IMR-90 (cell line): ENCODE data around the gene ACTN2.
A peak's percentile ranks its signal among the peaks of the same experiment; 100 is the strongest.

Experiments used
- BHLHE40 ChIP-seq: fragments of 150-350 bp; IDR thresholded peaks from 2 replicates; pipeline ENCODE4 v1.6.1; 2016; ENCODE audit warnings: mild to moderate bottlenecking, low read depth, low read length
- CEBPB ChIP-seq: IDR thresholded peaks from 2 replicates; pipeline ENCODE4 v1.6.1; 2012; ENCODE audit warnings: low read depth, low read length, improper control_type of control experiment
- POLR2A ChIP-seq: IDR thresholded peaks from 2 replicates; pipeline ENCODE4 v1.6.1; 2012; ENCODE audit warnings: mild to moderate bottlenecking, low read depth, low read length
- RFX5 ChIP-seq: IDR thresholded peaks from 2 replicates; pipeline ENCODE4 v1.8.0; 2012; ENCODE audit warnings: low read depth, mild to moderate bottlenecking, low read length, moderate library complexity
- TF ChIP-seq, protein P1 (sequence below): conservative IDR thresholded peaks from 2 replicates; pipeline ENCODE4 v1.5.1; 2012; ENCODE audit warnings: mild to moderate bottlenecking, low read depth, low read length, improper control_type of control experiment

DNA sequence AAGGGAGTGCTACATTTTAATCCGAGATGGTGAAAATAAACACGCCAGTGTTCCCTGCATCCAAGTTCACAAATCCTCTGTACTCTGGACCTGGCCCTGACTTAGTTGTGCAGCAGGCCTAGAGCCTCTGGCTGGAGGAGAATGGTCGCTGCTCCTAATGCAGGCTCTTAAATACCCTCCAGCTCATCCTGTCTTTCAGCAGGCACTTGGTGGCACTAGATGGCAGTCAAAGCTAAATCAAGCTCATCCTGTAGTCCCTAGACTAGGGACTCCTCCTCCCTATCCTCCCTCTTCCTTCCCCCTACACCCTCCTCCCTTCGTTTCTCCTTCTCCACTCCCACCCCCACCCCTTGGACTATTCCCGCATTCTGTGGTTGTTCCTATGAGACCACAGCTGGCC is 67.2 kb downstream of the ACTN2 start:
- TF ChIP-seq BHLHE40 (no peak), POLR2A (no peak), CEBPB (no peak), RFX5 (no peak)
- TF ChIP-seq, protein P1, sequence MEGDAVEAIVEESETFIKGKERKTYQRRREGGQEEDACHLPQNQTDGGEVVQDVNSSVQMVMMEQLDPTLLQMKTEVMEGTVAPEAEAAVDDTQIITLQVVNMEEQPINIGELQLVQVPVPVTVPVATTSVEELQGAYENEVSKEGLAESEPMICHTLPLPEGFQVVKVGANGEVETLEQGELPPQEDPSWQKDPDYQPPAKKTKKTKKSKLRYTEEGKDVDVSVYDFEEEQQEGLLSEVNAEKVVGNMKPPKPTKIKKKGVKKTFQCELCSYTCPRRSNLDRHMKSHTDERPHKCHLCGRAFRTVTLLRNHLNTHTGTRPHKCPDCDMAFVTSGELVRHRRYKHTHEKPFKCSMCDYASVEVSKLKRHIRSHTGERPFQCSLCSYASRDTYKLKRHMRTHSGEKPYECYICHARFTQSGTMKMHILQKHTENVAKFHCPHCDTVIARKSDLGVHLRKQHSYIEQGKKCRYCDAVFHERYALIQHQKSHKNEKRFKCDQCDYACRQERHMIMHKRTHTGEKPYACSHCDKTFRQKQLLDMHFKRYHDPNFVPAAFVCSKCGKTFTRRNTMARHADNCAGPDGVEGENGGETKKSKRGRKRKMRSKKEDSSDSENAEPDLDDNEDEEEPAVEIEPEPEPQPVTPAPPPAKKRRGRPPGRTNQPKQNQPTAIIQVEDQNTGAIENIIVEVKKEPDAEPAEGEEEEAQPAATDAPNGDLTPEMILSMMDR = peak; percentile 29
